HPDE6-E6E7 (cell line): ENCODE measurements around the gene LTBP1.
A peak's percentile ranks its signal among the peaks of the same experiment; 100 is the strongest.

ENCODE experiments used
- DNase-seq: peaks from one replicate; pipeline ENCODE4 v3.0.0; 2011; ENCODE audit warnings: missing footprints; ENCODE audit errors: extremely low spot score

Gene LTBP1

DNA sequence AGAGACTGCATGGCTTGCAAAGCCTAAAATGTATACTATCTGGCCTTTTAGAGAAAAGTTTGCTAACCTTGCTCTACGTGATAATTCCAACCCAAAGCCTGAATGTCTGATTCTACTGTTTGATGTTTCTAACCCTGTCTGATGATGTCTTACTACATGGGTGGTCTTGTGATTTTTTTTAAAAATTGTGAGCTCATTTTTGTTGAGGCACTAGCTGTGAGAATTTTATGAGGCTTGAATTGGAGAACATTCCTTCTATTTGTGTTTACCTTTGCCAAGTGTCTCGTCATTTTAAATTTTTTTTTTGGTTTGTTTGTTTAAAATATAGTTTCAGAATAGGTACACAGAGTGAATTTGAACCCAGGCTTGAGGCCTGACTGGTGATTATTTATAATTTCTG is 15.2 kb upstream of the LTBP1 start:
- DNase-seq: no peak

DNA sequence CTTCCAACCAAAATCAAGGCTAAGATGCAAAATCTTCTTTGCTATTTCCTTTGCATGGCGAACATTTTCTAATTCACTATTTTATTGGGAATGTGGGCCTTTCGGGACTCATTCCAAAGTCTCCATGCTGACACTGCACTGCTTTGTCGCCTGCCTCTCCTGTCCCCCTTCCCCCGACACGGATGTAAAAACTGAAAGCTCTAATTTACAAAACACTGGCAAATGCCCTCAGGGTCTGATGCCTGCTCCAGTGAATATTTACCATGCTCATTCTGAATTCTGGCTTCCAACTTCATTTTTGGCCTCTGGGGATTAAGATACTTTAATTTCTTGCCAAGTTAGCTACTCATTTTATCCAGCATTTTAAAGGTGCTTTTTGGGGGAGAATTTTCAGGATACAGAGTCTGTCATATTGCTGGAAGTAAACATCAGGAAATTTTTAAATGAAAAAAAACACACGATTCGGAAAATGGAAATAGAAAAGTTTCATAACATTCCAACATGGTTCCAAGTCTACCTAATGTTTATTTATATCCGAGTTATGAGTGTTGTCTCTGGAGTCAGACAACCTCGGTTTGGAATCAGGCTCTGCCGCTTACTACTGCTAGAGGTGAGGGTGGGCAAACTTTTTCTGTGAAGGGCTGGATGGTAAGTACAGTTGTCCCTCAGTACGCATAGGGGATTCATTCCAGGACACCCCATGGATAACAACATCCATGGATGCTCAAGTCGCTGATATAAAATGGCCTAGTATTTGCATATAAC is 14.6 kb upstream of the LTBP1 start:
- no peak for DNase-seq

DNA sequence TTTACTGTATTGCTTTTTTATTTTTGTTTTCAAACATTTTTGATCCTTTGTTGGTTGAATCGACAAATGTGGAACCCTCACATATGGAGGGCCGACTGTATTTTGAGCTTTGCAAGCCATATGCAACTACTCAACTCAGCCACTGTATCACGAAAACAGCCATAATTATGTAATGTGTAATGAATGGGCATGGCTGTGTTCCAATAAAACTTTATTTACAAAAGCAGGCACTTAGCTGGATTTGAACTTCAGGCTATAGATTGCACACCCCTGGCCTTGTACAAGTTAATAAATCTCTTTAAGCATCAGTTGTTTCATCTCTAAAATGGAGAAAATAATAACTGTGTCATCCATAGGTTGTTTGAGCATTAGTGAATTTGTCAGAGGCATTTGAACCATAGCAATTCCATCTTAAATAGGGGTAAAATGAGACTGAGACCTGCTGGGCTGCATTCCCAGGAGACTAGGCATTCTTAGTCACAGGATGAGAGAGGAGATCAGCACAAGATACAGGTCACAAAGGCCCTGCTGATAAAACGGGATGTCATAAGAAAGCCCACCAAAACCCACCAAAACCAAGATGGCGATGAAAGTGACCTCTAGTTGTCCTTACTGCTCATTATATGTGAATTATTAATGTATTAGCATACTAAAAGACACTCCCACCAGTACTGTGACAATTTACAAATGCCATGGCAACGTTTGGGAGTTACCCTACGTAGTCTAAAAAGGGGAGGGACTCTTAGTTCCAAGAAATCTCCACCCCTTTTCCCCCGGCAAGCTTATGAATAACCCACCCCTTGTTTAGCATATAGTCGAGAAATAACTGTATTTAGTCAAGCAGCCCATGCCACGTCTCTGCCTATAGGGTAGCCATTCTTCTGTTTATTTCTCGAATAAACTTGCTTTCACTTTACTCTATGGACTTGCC is 13.7 kb upstream of the LTBP1 start:
- no peak for DNase-seq

DNA sequence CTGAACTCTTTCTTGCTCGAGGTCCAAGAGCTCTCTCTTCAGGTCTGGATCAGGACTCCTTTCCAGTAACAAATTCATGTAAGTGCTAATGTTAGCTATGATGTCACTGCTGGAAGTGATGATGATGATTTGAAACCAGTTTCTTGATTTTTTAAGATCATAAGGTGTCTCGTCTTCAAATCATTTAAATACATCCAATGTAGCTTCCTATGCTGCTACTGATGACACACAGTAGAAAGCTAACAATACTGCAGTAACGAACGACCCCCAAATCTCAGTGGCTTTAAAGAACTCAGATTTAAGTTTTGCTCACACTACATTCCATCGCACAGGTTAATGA is 13.0 kb upstream of the LTBP1 start:
- DNase-seq: no peak

DNA sequence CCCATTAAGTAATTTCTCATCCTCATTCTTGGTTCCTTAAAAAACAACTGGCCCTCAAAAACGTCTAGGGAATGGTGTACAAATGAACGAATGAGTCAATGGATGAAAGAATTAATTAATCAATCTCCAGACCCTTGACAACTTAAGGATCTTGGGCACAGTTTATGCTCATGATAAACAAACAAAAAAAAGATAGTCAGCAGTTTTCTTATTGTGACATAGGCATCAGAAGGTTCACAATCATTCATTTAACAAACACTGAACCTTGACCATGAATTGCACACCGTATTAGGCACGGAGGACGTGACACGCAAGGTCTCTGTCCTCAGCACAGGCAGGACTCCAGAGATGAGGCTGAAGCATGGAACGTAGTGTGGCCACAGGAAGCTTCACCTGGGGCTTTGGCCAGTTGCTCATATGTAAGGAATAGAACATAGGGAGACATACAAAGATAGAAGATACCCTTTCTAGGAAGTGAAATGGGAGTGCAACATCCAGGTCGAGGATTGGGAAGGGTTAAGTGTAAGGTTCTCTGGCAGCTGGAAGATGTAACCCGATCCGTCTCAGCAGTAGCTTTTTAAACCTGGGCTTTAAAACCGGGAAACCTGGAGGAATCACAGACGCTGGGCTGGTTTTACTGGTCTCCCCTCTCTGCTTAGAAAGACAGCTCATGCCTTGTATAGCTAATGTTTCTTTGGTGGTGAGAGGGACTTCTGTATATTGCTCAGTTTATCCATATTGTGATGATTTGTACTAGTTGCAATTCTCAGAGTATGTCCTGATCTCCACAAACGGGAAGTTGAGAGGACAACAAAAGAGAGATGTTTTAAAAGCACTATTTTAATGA is 8.9 kb upstream of the LTBP1 start:
- DNase-seq: peak; percentile 42

DNA sequence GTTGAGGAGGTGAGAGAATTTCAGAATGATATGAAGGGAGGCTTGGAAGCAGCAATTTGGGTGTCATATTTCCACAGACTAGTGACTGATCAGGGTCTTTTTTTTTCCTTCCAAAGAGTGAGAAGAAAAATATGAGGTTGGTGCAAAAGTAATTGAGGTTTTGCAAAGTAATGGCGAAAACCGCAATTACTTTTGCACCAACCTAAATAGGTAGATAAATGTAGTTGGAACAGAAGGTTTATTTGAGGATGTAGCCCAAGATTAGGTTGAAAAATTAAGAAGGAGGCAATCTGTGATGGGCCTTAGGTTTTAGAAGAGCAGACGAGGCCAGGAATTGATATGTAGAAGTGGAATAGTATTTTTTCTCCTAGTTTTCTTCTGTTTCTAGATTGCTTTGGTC is 7.8 kb upstream of the LTBP1 start:
- DNase-seq: no peak

DNA sequence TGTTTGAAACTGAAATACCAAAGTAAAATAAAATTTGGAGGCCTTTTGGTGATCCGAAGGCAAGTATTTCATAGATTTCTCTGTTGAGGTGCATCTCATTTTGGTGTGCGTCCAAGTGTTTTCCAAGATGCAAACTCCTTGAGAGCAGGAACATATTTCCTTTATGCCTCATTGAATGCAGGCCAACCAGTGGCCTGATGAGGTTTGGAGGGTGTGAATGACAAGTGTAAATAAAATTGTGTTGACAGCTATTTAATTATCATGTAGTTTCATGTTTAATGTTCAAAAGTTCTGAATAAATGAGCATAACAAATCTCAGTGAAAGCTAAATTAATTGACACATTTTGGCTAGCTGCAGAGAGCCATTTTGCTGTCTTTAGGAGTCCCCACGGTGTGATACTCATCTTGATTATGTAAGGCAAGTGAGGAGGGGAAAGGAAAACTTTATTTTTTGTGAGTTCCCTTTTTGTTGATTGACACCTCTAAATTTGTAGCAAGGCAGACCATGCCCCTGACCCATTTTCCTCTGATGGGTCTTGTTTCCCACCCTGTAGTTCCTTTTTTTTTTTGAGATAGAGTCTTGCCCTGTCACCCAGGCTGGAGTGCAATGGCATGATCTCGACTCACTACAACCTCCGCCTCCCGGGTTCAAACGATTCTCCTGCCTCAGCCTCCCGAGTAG is 6.3 kb upstream of the LTBP1 start:
- DNase-seq: no peak

DNA sequence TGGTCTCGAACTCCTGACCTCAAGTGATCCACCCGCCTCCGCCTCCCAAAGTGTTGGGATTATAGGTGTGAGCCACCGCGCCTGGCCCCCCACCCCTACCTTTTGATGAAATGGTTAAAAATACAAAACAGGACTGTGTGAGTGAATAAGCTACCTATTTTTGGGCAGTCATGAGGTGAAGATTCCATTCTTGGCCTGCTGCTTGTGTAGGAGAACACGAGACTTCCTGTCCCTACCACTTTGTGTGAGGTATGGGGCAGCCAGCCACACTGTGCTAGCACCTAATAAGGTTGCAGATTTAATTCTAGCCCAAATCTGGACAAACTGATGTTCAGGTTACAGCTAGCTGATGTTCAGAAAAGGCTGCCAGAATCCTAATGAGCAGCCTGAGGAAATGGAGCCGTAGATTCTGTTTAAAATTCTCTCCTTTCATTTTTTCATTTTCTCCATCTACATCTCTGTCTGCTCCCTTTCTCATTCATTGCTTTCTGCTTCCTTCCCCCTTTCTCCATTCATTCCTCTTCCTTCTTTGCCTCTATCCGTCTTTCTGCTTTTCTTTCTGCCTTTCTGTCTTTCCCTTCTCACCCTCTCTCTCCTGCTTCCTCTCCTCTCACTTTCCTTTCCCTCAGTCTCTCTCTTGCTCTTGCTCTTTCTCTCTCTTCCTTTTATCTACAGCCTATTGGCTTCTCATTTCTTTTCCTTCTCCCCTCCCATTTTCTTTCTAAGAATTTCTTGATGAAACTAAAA is 4.6 kb upstream of the LTBP1 start:
- DNase-seq: no peak

DNA sequence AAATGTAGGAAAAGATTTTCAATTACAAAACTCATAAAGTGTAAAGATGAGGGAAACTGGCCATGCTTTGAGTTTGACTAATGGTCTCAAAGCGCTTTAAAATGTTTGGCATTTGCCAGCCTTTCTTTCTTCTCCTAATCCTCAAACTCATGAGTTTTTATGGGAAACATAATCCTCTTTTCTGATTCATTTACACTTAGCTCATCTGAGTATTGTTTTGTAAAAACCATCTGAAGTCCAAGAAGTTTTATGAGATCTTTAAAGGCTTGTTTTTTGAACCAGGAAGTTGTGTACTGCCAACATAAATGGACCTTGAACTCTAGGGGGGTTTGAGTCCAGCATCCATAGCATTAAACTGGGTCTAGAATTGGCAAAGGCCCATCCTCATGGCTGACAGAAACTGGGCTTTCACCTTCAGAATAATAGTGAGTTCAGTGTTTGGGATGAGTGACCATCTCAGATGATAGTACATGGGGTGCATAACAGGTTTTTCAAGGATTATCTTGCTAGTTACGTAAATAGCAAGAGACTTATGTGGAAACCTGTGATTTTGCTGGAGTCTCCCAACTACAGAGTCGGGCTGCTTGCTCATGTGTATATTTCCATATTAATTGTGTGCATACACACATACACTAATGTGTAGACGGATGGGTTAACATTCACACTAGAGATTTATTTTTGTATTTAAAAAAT is 3.8 kb upstream of the LTBP1 start:
- no peak for DNase-seq

DNA sequence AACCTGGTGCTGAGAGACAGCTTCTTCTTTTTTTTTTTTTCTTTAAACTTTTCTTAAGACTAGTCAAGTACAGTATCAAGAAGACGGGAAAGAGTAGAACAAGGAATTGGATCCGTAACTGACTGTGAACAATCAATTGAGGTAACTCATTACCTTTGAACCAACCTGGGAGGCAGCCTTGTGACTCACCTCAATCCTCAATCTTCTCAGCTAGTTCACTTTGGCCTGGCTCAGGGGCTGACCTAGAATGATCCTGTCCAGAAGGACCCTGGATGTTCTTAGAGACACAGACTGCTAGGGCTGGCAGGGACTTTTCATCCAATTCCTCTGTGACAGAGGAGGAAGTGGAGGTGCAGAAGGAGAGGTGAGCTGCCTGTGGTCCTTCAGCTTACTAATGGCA is 1.5 kb upstream of the LTBP1 start:
- no peak for DNase-seq

DNA sequence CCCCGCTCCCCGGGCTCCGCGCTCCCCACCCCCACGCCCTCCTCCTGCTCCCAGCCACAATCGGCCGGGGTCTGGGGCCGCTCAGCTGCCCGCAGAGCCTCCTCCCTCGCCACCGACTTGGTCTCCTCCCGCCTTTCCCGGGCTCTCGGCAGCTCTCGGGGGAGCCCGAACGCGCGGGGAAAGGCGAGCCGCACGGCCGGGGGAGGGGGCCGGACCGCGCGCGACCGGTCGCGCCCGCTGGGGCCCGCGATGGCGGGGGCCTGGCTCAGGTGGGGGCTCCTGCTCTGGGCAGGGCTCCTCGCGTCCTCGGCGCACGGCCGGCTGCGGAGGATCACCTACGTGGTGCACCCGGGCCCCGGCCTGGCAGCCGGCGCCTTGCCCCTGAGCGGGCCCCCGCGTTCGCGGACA is 327 bp downstream of the LTBP1 start:
- DNase-seq: no peak

DNA sequence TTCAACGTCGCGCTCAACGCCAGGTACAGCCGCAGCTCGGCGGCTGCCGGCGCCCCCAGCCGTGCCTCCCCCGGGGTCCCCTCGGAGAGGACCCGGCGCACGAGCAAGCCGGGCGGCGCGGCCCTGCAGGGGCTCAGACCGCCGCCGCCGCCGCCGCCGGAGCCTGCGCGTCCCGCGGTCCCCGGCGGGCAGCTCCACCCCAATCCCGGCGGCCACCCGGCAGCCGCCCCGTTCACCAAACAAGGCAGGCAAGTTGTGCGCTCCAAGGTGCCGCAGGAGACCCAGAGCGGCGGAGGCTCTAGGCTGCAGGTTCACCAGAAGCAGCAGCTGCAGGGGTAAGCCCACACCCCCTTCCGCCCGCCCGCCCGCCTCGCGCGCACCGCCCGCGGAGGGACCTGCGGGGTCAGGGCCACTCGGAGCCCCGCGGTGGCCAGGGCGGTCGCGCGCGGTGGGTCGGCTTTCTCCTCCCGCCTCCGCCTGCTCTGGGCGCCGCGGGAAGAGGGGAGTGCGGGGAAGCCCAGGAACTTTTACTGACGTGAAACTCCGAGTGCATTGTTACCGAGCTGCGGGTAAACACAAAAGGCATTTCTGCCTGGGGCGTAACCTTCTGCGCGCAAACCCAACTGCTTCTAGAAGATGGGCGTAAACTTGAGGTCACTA is 861 bp downstream of the LTBP1 start:
- no peak for DNase-seq

DNA sequence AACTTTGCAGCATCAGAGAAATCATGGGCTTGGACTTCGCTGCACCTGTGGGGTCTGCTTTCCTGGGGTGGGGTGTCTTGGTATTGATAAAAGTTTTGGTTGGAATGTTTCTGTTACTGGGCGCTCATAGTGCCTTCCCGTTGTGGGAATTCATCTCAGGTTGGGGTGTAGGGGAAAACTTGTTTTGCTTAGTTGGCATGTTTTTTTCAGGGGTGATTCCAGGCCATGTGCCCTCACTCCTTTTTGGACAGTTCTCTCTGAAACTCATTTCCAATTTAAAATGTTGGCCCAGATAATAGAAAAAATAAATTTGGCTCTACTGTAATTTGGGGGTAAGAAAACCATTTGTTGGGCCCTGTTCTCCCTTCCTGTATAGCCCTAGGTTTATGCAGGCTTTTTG is 1.5 kb downstream of the LTBP1 start:
- DNase-seq: no peak

DNA sequence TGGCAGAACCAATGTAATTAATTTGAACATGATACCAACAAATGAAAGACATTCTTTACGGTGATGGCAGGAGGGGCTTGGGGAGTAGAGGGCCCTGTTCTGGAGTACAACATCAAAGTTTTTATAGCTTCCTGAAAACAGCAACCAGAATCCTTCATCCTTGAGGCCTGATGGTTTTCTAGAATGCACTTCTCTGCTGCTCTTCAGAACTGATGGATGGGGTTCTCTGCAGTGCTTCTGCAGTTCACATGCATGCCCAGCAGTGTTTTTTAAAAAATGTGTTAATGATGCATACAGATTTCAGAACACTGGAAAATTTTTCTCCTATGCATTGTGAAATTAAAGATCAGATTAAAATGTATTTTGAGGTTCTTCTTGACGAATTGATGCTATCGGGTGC is 2.5 kb downstream of the LTBP1 start:
- no peak for DNase-seq

DNA sequence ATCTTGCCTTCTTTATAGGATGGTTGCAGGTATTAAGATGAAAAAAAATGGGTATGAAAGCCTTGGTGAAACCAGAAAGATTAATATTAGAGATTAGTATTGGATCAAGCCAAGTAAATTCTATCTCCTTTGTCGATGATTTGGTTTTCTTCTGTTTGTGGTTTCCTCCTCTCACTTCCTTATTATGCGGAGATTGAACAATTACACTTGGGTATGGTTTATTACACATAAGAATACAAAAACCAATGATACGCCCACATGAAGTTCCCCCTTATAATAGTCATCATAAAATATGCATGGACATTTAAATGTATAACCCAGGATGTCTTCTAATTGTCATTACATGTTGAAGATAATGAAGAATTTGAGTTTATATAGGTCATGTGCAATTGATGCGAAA is 4.9 kb downstream of the LTBP1 start:
- DNase-seq: no peak

DNA sequence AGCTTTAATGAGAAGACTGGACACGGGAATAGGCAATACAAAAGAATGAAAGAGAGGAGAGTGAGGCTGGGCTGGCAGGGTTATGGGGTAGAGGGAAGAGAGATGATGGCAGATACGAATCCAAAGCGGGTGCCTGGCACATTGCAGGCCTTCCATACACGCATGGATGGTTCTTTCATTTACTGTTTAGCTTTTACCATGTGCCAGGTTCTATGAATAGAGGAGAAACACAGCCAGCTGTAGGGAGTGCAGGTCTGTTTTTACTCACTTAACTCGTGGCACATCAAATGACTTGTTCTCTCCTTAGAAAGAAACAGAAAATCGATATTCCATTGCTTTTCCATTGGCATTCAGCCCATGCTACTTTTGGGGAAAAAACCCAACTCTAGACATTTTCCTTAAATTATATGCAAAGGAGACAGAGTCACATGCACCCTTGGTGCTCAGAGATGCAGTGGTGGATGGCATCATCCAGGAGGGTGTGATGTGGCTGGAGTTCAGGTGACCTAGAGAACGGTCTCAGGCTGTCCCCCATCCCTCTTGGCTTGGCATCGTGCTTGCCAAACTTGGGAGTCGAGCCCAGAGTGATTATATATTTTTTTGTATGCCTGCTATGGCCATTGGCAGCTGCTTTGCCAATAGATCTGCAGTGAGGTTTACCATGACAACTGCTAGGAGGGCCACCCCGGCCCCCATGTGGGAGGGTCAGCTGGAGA is 6.2 kb downstream of the LTBP1 start:
- DNase-seq: no peak

DNA sequence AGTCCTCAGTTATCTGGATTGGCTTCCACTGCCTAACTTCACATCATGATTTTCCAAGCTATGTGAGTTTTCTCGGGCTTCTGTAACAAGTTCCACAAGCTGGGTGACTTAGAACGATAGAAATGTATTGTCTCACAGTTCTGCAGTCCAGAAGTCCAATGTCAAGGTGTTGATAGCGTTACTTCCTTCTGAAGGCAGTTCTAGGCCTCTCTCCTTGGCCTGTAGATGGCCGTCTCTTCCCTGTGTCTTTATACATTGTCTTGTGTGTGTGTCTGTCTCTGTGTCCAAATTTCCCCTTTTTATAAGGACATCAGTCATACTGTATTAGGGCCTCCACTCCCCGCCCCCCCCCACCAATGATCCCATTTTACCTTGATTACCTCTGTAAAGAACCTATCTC is 7.5 kb downstream of the LTBP1 start:
- no peak for DNase-seq

DNA sequence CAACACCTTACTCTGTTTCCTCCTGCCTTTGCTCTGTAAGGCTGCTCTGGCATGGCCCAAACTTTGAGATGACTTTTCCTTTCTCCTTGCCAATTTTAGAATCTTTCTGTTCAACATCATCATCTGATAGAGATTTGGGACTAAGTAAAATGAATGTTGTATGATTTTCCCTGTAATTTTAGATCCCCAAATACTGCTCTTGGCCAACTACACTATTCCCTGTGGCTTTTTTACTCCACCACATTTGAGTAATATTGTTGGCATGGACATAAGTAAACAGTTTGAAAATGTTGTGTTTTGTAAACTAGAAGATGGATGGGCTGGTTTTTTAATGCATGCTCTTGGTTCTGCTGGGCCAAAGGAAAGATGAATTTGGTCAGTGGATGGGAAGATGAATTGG is 12.1 kb downstream of the LTBP1 start:
- no peak for DNase-seq

DNA sequence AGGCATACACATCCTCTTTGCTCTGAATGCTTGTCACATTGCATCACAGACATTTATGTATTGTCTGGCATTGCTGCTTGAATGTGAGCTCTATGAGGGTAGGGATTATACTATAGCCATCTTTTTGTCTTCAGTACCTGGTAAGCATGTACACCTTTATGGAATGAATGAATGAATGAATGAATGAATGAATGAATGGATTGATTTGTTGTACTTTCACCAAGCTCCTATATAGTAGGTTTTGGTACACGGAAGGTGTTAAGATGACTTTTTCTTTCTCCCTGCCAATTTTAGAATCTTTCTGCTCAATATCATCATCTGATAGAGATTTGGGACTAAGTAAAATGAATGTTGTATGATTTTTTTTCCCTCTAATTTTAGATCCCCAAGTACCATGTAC is 13.5 kb downstream of the LTBP1 start:
- no peak for DNase-seq
